HG02610 (cell line): ENCODE measurements around the gene ZNF154.
A peak's percentile ranks its signal among the peaks of the same experiment; 100 is the strongest.
"Not testable (repeated sequence)": the region's sequence is repeated elsewhere in the genome, so short reads cannot be mapped to it uniquely, and the experiment has no call there.

Source experiments
- ATAC-seq: cut with Tn5 transposase; IDR thresholded peaks from one replicate; pipeline ENCODE4 v1.9.1; 2021; ENCODE audit warnings: mild to moderate bottlenecking, moderate library complexity; ENCODE audit not compliant: unreplicated experiment

Gene ZNF154

GRCh38 chr19:57708641-57709361 is at the start of gene ZNF154:
TSS of gene ZNF154 (minus strand) at chr19:57709204. CDS start at chr19:57708971, 233 bp downstream.
- ATAC-seq = no peak

DNA sequence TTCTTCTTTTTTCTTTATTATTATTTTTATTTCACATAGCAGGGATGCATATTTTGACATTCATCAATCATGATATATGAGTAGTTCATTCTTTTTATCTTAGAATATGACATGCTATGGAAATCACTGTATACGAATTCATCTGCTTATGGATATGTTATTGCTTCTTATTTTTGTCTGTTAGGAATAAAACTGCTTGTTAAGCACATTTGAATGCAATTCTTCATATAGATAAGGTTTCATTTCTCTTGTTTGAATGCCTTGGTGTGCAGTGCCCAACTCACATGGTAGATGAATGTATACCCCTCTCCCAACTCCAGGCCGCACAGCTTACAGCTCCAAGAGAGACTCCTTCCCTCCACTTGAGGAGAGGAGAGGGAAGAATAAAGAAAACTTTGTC is 48.9 kb upstream of the ZNF154 start:
- ATAC-seq = no peak

DNA sequence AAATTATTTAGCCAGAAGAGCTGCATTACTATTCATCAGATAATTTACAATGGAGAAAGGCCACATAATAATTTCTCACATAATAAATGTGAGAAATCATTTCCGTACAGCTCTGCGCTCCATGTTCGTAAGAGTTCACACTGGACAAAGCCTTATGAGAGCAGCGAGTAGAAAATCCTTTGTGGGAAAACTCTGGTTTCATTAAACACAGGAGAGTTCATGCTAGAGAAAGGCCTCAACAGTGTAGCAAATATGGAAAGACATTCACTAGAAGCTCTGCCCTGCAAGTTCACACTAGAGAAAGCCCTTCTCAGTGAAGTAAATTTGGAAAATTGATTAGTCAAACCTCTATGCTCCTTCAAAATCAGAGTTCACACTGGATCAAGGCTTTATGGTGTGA is 46.0 kb upstream of the ZNF154 start:
- no peak for ATAC-seq

DNA sequence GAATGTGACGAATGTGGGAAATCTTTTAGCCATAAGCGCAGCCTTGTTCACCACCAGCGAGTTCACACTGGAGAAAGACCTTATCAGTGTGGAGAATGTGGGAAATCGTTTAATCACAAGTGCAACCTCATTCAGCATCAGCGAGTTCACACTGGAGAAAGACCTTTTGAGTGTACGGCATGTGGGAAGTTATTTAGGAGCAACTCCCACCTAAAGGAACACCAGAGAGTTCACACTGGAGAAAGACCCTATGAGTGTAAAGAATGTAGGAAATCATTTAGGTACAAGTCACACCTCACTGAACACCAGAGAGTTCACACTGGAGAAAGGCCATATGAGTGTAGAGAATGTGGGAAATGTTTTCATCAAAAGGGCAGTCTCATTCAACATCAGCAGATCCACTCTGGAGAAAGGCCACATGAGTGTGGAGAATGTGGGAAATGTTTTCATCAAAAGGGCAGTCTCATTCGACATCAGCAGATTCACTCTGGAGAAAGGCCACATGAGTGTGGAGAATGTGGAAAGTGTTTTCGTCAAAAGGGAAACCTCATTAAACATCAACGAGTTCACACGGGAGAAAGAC is 45.2 kb upstream of the ZNF154 start:
- no peak for ATAC-seq

DNA sequence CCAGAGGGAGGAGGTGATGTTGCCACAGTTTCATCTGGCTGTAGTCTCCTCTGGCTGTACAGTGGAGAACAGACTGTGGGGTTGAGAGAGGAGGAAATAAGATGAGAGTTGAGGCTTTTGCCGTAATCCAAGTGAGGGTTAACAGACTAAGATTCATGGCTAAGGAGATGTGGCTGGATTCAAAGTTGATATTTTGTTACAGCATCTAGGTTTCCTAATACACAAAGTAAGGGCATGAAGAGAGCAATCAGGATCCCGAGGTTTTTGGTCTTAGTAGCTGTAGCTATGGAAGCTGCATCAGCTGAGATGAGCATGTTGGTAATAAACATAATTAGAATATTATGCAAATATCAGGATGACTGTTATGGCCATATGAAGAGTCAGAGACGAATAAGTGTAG is 39.0 kb upstream of the ZNF154 start:
- no peak for ATAC-seq

- ATAC-seq = no peak
These were observed 38.4 kb upstream of the ZNF154 start for GRCh38 chr19:57747472-57747807.

GRCh38 chr19:57746580-57747471 is 37.8 kb upstream of the ZNF154 start, which contains the start of gene ZNF776:
TSS of gene ZNF776 (plus strand) at chr19:57746815. CDS start at chr19:57747059, 244 bp downstream.
- ATAC-seq = peak; percentile 98

DNA sequence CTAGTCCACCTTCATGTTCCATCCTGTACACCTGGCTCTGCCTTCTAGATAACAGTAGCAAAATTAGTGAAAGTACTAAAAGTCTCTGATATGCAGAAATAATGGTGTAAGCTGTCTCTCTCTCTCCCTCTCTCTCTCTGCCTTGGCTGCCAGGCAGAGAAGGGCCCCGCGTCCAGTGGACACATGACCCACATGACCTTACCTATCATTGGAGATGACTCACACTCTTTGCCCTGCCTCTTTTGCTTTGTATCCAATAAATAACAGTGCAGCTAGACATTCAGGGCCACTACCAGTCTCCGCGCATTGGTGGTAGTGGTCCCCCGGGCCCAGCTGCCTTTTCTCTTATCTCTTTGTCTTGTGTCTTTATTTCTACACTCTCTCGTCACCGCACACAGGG is 29.8 kb upstream of the ZNF154 start:
- not testable (repeated sequence) for ATAC-seq

DNA sequence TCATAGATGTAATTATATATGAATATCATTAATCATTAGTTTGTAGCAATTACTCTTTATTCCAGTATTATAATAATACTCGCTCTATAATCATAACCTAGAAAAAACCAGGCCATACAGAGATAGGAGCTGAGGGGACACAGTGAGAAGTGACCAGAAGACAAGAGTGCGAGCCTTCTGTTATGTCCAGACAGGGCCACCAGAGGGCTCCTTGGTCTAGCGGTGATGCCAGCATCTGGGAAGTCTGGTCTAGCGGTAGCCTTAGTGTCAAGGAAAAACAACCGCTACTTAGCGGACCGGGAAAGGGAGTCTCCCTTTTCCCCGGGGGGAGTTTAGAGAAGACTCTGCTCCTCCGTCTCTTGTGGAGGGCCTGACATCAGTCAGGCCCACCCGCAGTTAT is 29.3 kb upstream of the ZNF154 start:
- ATAC-seq = not testable (repeated sequence)

- no peak for ATAC-seq
These were observed 11.9 kb upstream of the ZNF154 start for GRCh38 chr19:57720878-57721277.

- ATAC-seq = no peak
These were observed 11.0 kb upstream of the ZNF154 start for GRCh38 chr19:57719901-57720519.

- no peak for ATAC-seq
These were observed 10.4 kb upstream of the ZNF154 start for GRCh38 chr19:57719424-57719823.

GRCh38 chr19:57712222-57712621 is 3.2 kb upstream of the ZNF154 start:
- ATAC-seq = no peak

DNA sequence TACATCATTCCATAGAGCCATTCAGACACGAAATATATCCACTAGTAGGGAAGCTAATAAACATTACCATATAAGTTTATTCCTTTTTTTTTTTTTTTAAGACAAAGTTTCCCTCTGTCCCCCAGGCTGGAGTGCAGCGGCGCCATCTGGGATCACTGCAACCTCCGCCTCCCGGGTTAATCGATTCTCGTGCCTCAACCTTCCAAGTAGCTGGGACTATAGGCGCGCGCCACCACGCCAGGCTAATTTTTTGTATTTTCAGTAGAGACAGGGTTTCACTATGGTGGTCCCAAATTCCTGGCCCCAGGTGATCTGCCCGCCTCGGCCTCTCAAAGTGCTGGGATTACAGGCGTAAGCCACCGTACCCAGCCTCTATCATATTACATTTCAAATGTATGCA is 612 bp upstream of the ZNF154 start:
- ATAC-seq = no peak

GRCh38 chr19:57706346-57706745 is 2.7 kb downstream of the ZNF154 start:
- no peak for ATAC-seq

DNA sequence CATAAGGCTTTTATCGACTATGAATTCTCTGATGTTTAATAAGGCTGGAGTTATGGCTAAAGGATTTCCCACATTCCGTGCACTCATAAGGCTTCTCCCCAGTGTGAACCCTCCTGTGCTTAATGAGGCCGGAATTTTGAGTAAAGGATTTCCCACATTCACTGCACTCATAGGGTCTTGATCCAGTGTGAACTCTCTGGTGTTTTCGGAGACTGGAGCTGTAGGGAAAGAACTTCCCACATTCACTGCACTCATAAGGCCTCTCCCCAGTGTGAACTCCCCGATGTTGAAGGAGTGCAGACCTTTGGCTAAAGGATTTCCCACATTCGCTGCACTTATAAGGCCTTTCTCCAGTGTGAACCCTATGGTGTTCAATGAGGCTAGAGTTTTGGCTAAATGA is 7.4 kb downstream of the ZNF154 start:
- ATAC-seq = no peak

- ATAC-seq = no peak
These were observed 19.3 kb downstream of the ZNF154 start for GRCh38 chr19:57689750-57690149.

GRCh38 chr19:57688011-57688763 is 20.8 kb downstream of the ZNF154 start:
- no peak for ATAC-seq

GRCh38 chr19:57687363-57688010 is 21.5 kb downstream of the ZNF154 start:
- ATAC-seq = no peak

DNA sequence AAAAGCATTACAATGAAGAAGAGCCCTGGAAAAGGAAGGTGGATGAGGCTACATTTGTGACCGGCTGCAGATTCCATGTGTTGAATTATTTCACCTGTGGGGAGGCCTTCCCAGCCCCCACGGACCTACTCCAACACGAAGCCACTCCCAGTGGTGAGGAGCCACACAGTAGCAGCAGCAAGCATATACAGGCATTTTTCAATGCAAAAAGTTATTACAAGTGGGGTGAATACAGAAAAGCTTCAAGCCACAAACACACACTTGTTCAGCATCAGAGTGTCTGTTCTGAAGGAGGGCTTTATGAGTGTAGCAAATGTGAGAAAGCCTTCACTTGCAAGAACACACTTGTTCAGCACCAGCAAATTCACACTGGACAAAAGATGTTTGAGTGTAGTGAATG is 22.3 kb downstream of the ZNF154 start:
- ATAC-seq = no peak
